Stimulated activated CD4-positive, alpha-beta T cell treated with anti-CD3 and anti-CD28 coated beads, Interleukin-1b, Interleukin-23, amount 100 ng/mL, for 24 hours (primary cell): Measurements from ENCODE around the gene PIGS.
"Not testable (repeated sequence)": the region's sequence is repeated elsewhere in the genome, so short reads cannot be mapped to it uniquely, and the experiment has no call there.

Experiments used
- DNase-seq, 4 experiments: peaks; one replicate each; pipeline ENCODE4 v3.0.0-alpha.2; 2020; ENCODE audit warnings: low read depth in 4 of 4, low spot score in 1 of 4

PIGS gene

GRCh38 chr17:28532050-28532960 is 39.0 kb downstream of the PIGS start:
- no peak for DNase-seq

- DNase-seq = no peak
Measured at GRCh38 chr17:28530926-28531325, 40.4 kb downstream of the PIGS start.

- DNase-seq = no peak
Measured at GRCh38 chr17:28530250-28530649, 41.1 kb downstream of the PIGS start.

- DNase-seq = no peak
Measured at GRCh38 chr17:28529013-28529400, 42.3 kb downstream of the PIGS start.

- no peak for DNase-seq
Measured at GRCh38 chr17:28528327-28529012, 42.9 kb downstream of the PIGS start.

- DNase-seq = no peak
Measured at GRCh38 chr17:28527859-28528258, 43.5 kb downstream of the PIGS start.

GRCh38 chr17:28527181-28527681 is 44.1 kb downstream of the PIGS start:
- DNase-seq = no peak

GRCh38 chr17:28526381-28526780 is 44.9 kb downstream of the PIGS start:
- no peak for DNase-seq

GRCh38 chr17:28524476-28525424 is 46.6 kb downstream of the PIGS start:
- no peak for DNase-seq

- no peak for DNase-seq
Measured at GRCh38 chr17:28523876-28524275, 47.4 kb downstream of the PIGS start.

- DNase-seq = no peak
Measured at GRCh38 chr17:28523186-28523585, 48.1 kb downstream of the PIGS start.

- not testable (repeated sequence) for DNase-seq
Measured at GRCh38 chr17:28522281-28522680, 49.0 kb downstream of the PIGS start.

GRCh38 chr17:28521311-28522085 is 49.8 kb downstream of the PIGS start:
- DNase-seq = no peak

GRCh38 chr17:28520687-28521086 is 50.6 kb downstream of the PIGS start:
- DNase-seq = no peak

- no peak for DNase-seq
Measured at GRCh38 chr17:28519236-28519635, 52.1 kb downstream of the PIGS start.

- no peak for DNase-seq
Measured at GRCh38 chr17:28518578-28518977, 52.7 kb downstream of the PIGS start.

- no peak for DNase-seq
Measured at GRCh38 chr17:28518132-28518531, 53.2 kb downstream of the PIGS start.

- no peak for DNase-seq
Measured at GRCh38 chr17:28515518-28515917, 55.8 kb downstream of the PIGS start.

- DNase-seq = no peak
Measured at GRCh38 chr17:28514561-28515002, 56.7 kb downstream of the PIGS start.

- no peak for DNase-seq
Measured at GRCh38 chr17:28513476-28513875, 57.8 kb downstream of the PIGS start.
